Progenitor cell of endocrine pancreas (in vitro differentiated cells): ENCODE results near the gene HCN2. TPM values are rescaled to one million over a fixed set of nuclear protein-coding genes. Genes with fewer than 3 reads are reported as not detected.

Experiments
- DNase-seq: peaks from one replicate; pipeline ENCODE4 v3.0.0; 2021; ENCODE audit warnings: low spot score; ENCODE audit not compliant: unreplicated experiment
- H3K27ac Mint-ChIP-seq: 2 replicates; pipeline ENCODE4 v1.8.0; 2021; ENCODE audit warnings: mild to moderate bottlenecking, moderate library complexity, mixed read lengths
- H3K27me3 Mint-ChIP-seq: 2 replicates; pipeline ENCODE4 v1.8.0; 2021; ENCODE audit warnings: mixed read lengths
- H3K36me3 Mint-ChIP-seq: 2 replicates; pipeline ENCODE4 v1.8.0; 2022; ENCODE audit warnings: mixed read lengths; ENCODE audit not compliant: insufficient read depth
- H3K4me1 Mint-ChIP-seq: 2 replicates; pipeline ENCODE4 v1.8.0; 2021; ENCODE audit warnings: low read depth, mixed read lengths
- H3K4me3 Mint-ChIP-seq: 2 replicates; pipeline ENCODE4 v1.8.0; 2021; ENCODE audit warnings: low read depth, mild to moderate bottlenecking, moderate library complexity, mixed read lengths
- H3K9me3 Mint-ChIP-seq: 2 replicates; pipeline ENCODE4 v1.8.0; 2021; ENCODE audit warnings: low read depth, mixed read lengths
- total RNA-seq: library from RNA; stranded (reverse); gene quantifications from 2 replicates; pipeline ENCODE4 v1.2.1, GENCODE V29; 2021
- TF ChIP-seq, protein P1 (sequence below): fragments of 200-600 bp; sonication (generic); IDR thresholded peaks from one replicate; pipeline ENCODE4 v1.5.0; 2021; ENCODE audit warnings: antibody characterized with exemption, mild to moderate bottlenecking; ENCODE audit not compliant: unreplicated experiment

Gene HCN2
- total RNA-seq, 1 donor from 2014 or later: 0.34 TPM

DNA sequence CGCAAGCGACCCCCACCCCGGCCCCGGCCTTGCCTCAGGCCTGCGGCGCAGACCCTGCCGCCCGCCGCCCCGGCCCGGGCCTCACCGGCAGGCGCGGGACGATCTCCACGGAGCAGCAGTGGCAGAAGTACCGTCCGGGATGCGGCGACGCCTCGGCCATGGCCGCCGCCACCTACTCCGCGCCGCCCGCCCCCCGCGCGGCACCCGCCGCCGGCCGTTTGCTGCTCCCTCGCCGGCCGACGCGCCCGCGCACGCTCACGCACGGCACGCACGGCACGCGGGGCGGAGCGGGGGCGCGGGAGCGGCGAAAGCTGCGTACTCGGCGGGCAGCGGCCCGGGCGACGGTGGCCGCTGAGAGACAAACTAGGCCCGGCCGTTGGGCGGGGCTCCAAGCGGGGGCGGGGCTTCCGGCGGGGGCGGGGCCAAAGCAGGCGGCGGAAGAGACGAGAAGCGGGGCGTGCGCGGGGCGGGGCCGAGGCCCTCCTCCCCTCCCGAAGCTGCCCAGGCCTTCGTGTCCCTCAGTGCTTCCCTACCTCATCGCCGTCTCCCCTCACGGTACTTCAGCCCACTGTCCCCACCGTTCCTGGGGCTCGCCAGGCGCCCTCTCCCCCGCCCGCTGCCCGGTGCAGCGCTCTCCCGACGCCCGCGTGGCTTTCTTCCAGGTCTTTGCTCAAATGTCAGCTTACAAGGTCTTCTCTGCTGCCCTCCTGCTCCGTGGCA, 73.4 kb downstream of the HCN2 start, which contains the start of gene RNF126:
RNF126 (minus strand) TSS at position 253 of the 720 bp plus-strand sequence; CDS start at position 160, 93 bp downstream.
- H3K4me1 Mint-ChIP-seq: peaks cover 18% of the 10 kb centered on the region
- no peaks in the 10 kb centered on the region for H3K9me3 Mint-ChIP-seq
- TF ChIP-seq, protein P1, sequence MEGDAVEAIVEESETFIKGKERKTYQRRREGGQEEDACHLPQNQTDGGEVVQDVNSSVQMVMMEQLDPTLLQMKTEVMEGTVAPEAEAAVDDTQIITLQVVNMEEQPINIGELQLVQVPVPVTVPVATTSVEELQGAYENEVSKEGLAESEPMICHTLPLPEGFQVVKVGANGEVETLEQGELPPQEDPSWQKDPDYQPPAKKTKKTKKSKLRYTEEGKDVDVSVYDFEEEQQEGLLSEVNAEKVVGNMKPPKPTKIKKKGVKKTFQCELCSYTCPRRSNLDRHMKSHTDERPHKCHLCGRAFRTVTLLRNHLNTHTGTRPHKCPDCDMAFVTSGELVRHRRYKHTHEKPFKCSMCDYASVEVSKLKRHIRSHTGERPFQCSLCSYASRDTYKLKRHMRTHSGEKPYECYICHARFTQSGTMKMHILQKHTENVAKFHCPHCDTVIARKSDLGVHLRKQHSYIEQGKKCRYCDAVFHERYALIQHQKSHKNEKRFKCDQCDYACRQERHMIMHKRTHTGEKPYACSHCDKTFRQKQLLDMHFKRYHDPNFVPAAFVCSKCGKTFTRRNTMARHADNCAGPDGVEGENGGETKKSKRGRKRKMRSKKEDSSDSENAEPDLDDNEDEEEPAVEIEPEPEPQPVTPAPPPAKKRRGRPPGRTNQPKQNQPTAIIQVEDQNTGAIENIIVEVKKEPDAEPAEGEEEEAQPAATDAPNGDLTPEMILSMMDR: no peak
- H3K27ac Mint-ChIP-seq: peak within 1 kb of the TSS; percentile 92
- DNase-seq: peak; percentile 84
- H3K4me3 Mint-ChIP-seq: peak within 1 kb of the TSS; percentile 77
- H3K27me3 Mint-ChIP-seq: no peaks in the 10 kb centered on the region
- no peaks in the 10 kb centered on the region for H3K36me3 Mint-ChIP-seq

- Mint-ChIP-seq H3K27me3 (no peaks in the 10 kb centered on the region), H3K4me3 (peak overlapping the region; percentile 77), H3K9me3 (no peaks in the 10 kb centered on the region), H3K4me1 (peaks cover 18% of the 10 kb centered on the region), H3K36me3 (no peaks in the 10 kb centered on the region), H3K27ac (peak overlapping the region; percentile 92)
- TF ChIP-seq, protein P1: no peak
- DNase-seq: no peak
Measured at GRCh38 chr19:663682-664117, 74.0 kb downstream of the HCN2 start.

DNA sequence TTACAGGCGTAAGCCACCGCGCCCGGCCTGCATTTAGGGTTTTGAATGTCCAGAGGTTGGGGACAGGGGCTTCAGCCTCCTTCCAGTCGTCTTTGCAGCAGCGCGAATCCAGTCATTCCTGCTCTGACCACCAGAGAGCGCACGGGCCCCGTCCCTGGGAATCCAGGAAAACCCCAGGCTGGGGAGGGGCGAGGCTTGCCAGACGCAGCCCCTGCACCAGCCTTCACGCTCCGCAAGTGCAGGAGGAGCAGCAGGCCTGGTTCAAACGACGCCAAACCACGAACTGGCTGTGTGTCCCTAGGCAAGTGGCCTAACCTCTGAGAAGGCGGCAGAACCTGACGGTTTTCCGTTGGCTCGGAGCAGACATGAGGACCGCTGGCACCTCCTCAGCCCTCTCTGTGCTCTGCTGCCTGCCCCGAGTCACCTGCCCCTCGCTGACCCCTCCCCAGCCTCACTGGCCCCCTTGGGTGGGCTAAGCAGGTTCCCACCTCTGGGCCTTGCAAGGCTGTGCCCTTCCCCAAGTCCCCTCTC, 75.3 kb downstream of the HCN2 start:
- peaks cover 2% of the 10 kb centered on the region for H3K36me3 Mint-ChIP-seq
- TF ChIP-seq, protein P1: peak; percentile 94
- H3K4me1 Mint-ChIP-seq: peaks cover 18% of the 10 kb centered on the region
- H3K4me3 Mint-ChIP-seq: peak overlapping the region; percentile 77
- DNase-seq: peak; percentile 88
- peaks cover 3% of the 10 kb centered on the region for H3K9me3 Mint-ChIP-seq
- peak overlapping the region; percentile 76 for H3K27ac Mint-ChIP-seq
- H3K27me3 Mint-ChIP-seq: no peaks in the 10 kb centered on the region

Other genes starting within 250 kb of the HCN2 start
- gene MIER2, start 245.1 kb upstream of the HCN2 start, total RNA-seq: 42.6 and 46.7 TPM in 2 replicates
- gene C2CD4C, start 180.7 kb upstream of the HCN2 start, total RNA-seq: 13.2 and 13.8 TPM in 2 replicates
- gene SHC2, start 128.8 kb upstream of the HCN2 start, total RNA-seq: 159 TPM in 2 replicates
- gene MADCAM1, start 93.4 kb upstream of the HCN2 start, total RNA-seq: 0.77 and 1.0 TPM in 2 replicates
- 16.4 and 18.0 TPM in 2 replicates for gene TPGS1, start 82.4 kb upstream of the HCN2 start, total RNA-seq
- gene CDC34, start 58.1 kb upstream of the HCN2 start, total RNA-seq: 96.9 and 100 TPM in 2 replicates
- 0.31 TPM in 1 of 2 replicates, not detected in the other for gene GZMM, start 45.8 kb upstream of the HCN2 start, total RNA-seq
- 464 and 472 TPM in 2 replicates for gene BSG, start 17.3 kb upstream of the HCN2 start, total RNA-seq
- 62.9 and 68.4 TPM in 2 replicates for gene POLRMT, start 43.7 kb downstream of the HCN2 start, total RNA-seq
- 0.43 and 0.49 TPM in 2 replicates for gene FGF22, start 50.0 kb downstream of the HCN2 start, total RNA-seq
- 37.3 and 39.2 TPM in 2 replicates for gene RNF126, start 73.3 kb downstream of the HCN2 start, total RNA-seq
- 13.8 and 14.4 TPM in 2 replicates for gene FSTL3, start 86.5 kb downstream of the HCN2 start, total RNA-seq
- not detected in 2 replicates for gene PRSS57, start 105.6 kb downstream of the HCN2 start, total RNA-seq
- gene PALM, start 119.1 kb downstream of the HCN2 start, total RNA-seq: 52.4 and 54.3 TPM in 2 replicates
- 1.1 and 2.5 TPM in 2 replicates for gene MISP, start 161.2 kb downstream of the HCN2 start, total RNA-seq
- gene PTBP1, start 207.6 kb downstream of the HCN2 start, total RNA-seq: 497 and 500 TPM in 2 replicates
- 128 and 129 TPM in 2 replicates for gene PLPPR3, start 232.1 kb downstream of the HCN2 start, total RNA-seq
- gene AZU1, start 238.0 kb downstream of the HCN2 start, total RNA-seq: 4.8 and 5.1 TPM in 2 replicates